H1 (cell line): Measurements from ENCODE around the gene SLC9C1. TPM values are rescaled to one million over a fixed set of nuclear protein-coding genes. Genes with fewer than 3 reads are reported as not detected.

Experiments
- CTCF ChIA-PET: fragments of 300-600 bp; sonication (Branson Sonifier 250); formaldehyde crosslinking; loops from one replicate; lab custom pipeline; 2021; ENCODE audit not compliant: partially characterized antibody; lab: Charles Lee
- POLR2A ChIA-PET: fragments of 300-600 bp; sonication (Branson Sonifier 250); formaldehyde crosslinking; loops from one replicate; lab custom pipeline; 2021; ENCODE audit warnings: inconsistent platforms; ENCODE audit not compliant: partially characterized antibody; lab: Charles Lee
- DNase-seq, 2 experiments: peaks; one replicate each; pipeline versions ENCODE4 v3.0.0 to v3.0.0-alpha.2; 2010 to 2022; ENCODE audit warnings: low spot score in 2 of 2, low read depth in 1 of 2, mixed read lengths in 1 of 2
- FAIRE-seq: peaks from 2 replicates; lab custom pipeline; 2011; peaks lifted over from hg19 to GRCh38; lab: Jason Lieb, UNC
- H2AFZ ChIP-seq: 2 replicates; pipeline ENCODE4 v1.8.1; 2012; ENCODE audit warnings: low read length, inconsistent platforms
- H2AK5ac ChIP-seq: 2 replicates; pipeline ENCODE4 v1.6.1; 2013; ENCODE audit warnings: low read depth, low read length
- H2BK120ac ChIP-seq: replicated peaks from 2 replicates; pipeline ENCODE3; 2013; ENCODE audit warnings: low read depth, low read length, inconsistent platforms
- H2BK12ac ChIP-seq: 2 replicates; pipeline ENCODE4 v1.6.1; 2013; ENCODE audit warnings: low read depth, low read length
- H2BK15ac ChIP-seq: 2 replicates; pipeline ENCODE4 v1.6.1; 2013; ENCODE audit warnings: low read length
- H2BK20ac ChIP-seq: 2 replicates; pipeline ENCODE4 v1.6.1; 2013; ENCODE audit warnings: low read length
- H2BK5ac ChIP-seq: 2 replicates; pipeline ENCODE4 v1.6.1; 2013; ENCODE audit warnings: low read depth, low read length
- H3K14ac ChIP-seq: 2 replicates; pipeline ENCODE4 v1.6.1; 2013; ENCODE audit warnings: inconsistent platforms; ENCODE audit not compliant: insufficient read length
- H3K18ac ChIP-seq: 2 replicates; pipeline ENCODE4 v1.6.1; 2013; ENCODE audit warnings: low read length; ENCODE audit errors: extremely low read depth
- H3K23ac ChIP-seq: 2 replicates; pipeline ENCODE4 v1.6.1; 2013; ENCODE audit warnings: inconsistent platforms; ENCODE audit not compliant: insufficient read length
- H3K23me2 ChIP-seq: 2 replicates; pipeline ENCODE4 v1.6.1; 2013; ENCODE audit warnings: low read depth, low read length
- H3K27ac ChIP-seq: 2 replicates; pipeline ENCODE4 v1.6.1; 2011; ENCODE audit warnings: low read depth, low read length, inconsistent platforms
- H3K27me3 ChIP-seq, 4 experiments: replicated peaks in 1 of 4; 1 replicate in 1 of 4; 2 replicates in 3 of 4; pipeline versions ENCODE4 v1.6.1 to v1.8.1; 2011 to 2013; ENCODE audit warnings: low read length in 3 of 4, mild to moderate bottlenecking in 3 of 4, inconsistent platforms in 2 of 4, mixed read lengths in 2 of 4, moderate library complexity in 1 of 4; ENCODE audit not compliant: control insufficient read depth in 3 of 4, insufficient read depth in 3 of 4; ENCODE audit errors: extremely low read depth in 1 of 4
- H3K36me3 ChIP-seq, 4 experiments: 2 replicates each; pipeline versions ENCODE4 v1.6.1 to v1.8.1; 2011 to 2013; ENCODE audit warnings: mild to moderate bottlenecking in 4 of 4, low read length in 3 of 4, moderate library complexity in 2 of 4, control low read depth in 1 of 4, inconsistent platforms in 1 of 4; ENCODE audit not compliant: insufficient read depth in 4 of 4, control insufficient read depth in 2 of 4
- H3K4ac ChIP-seq: replicated peaks from 2 replicates; pipeline ENCODE3; 2013; ENCODE audit warnings: low read length, low read depth, mixed read lengths, inconsistent platforms; ENCODE audit not compliant: insufficient read length
- H3K4me1 ChIP-seq, 4 experiments: replicated peaks in 1 of 4; 1 replicate in 1 of 4; 2 replicates in 3 of 4; pipeline versions ENCODE4 v1.6.1 to v1.8.1; 2011 to 2013; ENCODE audit warnings: low read length in 3 of 4, inconsistent platforms in 2 of 4, mixed read lengths in 1 of 4; ENCODE audit not compliant: insufficient read depth in 4 of 4, control insufficient read depth in 3 of 4
- H3K4me2 ChIP-seq, 2 experiments: 2 replicates each; pipeline versions ENCODE4 v1.6.1 to v1.8.1; 2011 to 2013; ENCODE audit warnings: low read depth in 2 of 2, low read length in 2 of 2, control low read depth in 1 of 2, inconsistent platforms in 1 of 2, mild to moderate bottlenecking in 1 of 2; ENCODE audit not compliant: insufficient read depth in 1 of 2
- H3K4me3 ChIP-seq, 4 experiments: fragments of 200-600, 300-600 bp in 1 of 4; sonication (generic), shearing (Covaris generic), sonication (Bioruptor Twin) in 1 of 4; 2 replicates each; pipeline versions ENCODE4 v1.5.1 to v1.8.1; 2011 to 2016; ENCODE audit warnings: low read length in 4 of 4, low read depth in 3 of 4, control low read depth in 2 of 4, inconsistent platforms in 2 of 4, mild to moderate bottlenecking in 2 of 4, mixed read lengths in 1 of 4, moderate library complexity in 1 of 4; ENCODE audit not compliant: insufficient read depth in 2 of 4; ENCODE audit errors: extremely low read depth in 1 of 4
- H3K56ac ChIP-seq: replicated peaks from 2 replicates; pipeline ENCODE3; 2013; ENCODE audit warnings: low read depth, mild to moderate bottlenecking, mixed read lengths, low read length, inconsistent platforms; ENCODE audit not compliant: insufficient read length
- H3K79me1 ChIP-seq: 2 replicates; pipeline ENCODE4 v1.6.1; 2013; ENCODE audit warnings: low read depth, low read length, control low read depth
- H3K79me2 ChIP-seq, 2 experiments: 2 replicates each; pipeline versions ENCODE4 v1.6.1 to v1.8.1; 2012 to 2013; ENCODE audit warnings: low read length in 2 of 2, mild to moderate bottlenecking in 2 of 2, inconsistent platforms in 1 of 2; ENCODE audit not compliant: insufficient read depth in 2 of 2, control insufficient read depth in 1 of 2
- H3K9ac ChIP-seq, 4 experiments: replicated peaks in 1 of 4; 1 replicate in 1 of 4; 2 replicates in 3 of 4; pipeline versions ENCODE4 v1.6.1 to v1.8.1; 2011 to 2013; ENCODE audit warnings: low read depth in 3 of 4, low read length in 3 of 4, control low read depth in 2 of 4, mild to moderate bottlenecking in 2 of 4, moderate library complexity in 2 of 4, inconsistent platforms in 1 of 4; ENCODE audit errors: extremely low read depth in 1 of 4
- H3K9me3 ChIP-seq, 2 experiments: 2 replicates each; pipeline versions ENCODE4 v1.6.1 to v1.8.1; 2012 to 2013; ENCODE audit warnings: mild to moderate bottlenecking in 2 of 2, moderate library complexity in 2 of 2, control low read depth in 1 of 2, inconsistent platforms in 1 of 2, low read depth in 1 of 2, low read length in 1 of 2, mixed read lengths in 1 of 2; ENCODE audit not compliant: insufficient read depth in 2 of 2
- H4K20me1 ChIP-seq, 2 experiments: replicated peaks in 1 of 2; 2 replicates each; pipeline versions ENCODE3 to v1.8.1; 2011 to 2013; ENCODE audit warnings: inconsistent platforms in 2 of 2, low read length in 2 of 2, mild to moderate bottlenecking in 1 of 2; ENCODE audit not compliant: insufficient read depth in 2 of 2, control insufficient read depth in 1 of 2
- H4K5ac ChIP-seq: 2 replicates; pipeline ENCODE4 v1.6.1; 2013; ENCODE audit warnings: low read length, low read depth, mixed read lengths, inconsistent platforms; ENCODE audit not compliant: insufficient read length
- H4K8ac ChIP-seq: 2 replicates; pipeline ENCODE4 v1.8.0; 2013; ENCODE audit warnings: mild to moderate bottlenecking, moderate library complexity, low read length, inconsistent platforms; ENCODE audit not compliant: insufficient read depth; ENCODE audit errors: extremely low read depth
- H4K91ac ChIP-seq: replicated peaks from 2 replicates; pipeline ENCODE3; 2013; ENCODE audit warnings: low read length, mixed read lengths, inconsistent platforms; ENCODE audit not compliant: insufficient read length
- CHD1 ChIP-seq: IDR thresholded peaks from 2 replicates; pipeline ENCODE4 v1.6.1; 2012; ENCODE audit warnings: low read depth, low read length, improper control_type of control experiment
- EGR1 ChIP-seq: IDR thresholded peaks from 2 replicates; pipeline ENCODE4 v1.6.1; 2011; ENCODE audit warnings: low read depth, low read length, borderline replicate concordance
- KDM5A ChIP-seq: fragments of 200-600 bp; IDR thresholded peaks from 2 replicates; pipeline ENCODE4 v1.7.1; 2012; ENCODE audit warnings: mild to moderate bottlenecking, low read length, inconsistent platforms, mixed read lengths
- MAFK ChIP-seq: IDR thresholded peaks from 2 replicates; pipeline ENCODE4 v1.6.1; 2012; ENCODE audit warnings: low read depth, mild to moderate bottlenecking, improper control_type of control experiment, low read length
- WGBS, 2 experiments: shearing (Covaris generic) in 1 of 2; methylation state at CpG; one replicate each; pipeline versions ENCODE4 v1.1.6 to v1.1.7; 2013 to 2015; ENCODE audit warnings: low lambda C conversion rate in 2 of 2, mixed read lengths in 2 of 2, inconsistent platforms in 1 of 2, low coverage in 1 of 2, missing lambda C conversion rate in 1 of 2; ENCODE audit not compliant: insufficient replicate concordance in 2 of 2, insufficient coverage in 1 of 2, insufficient read length in 1 of 2; ENCODE audit errors: extremely low coverage in 1 of 2, missing lambda C conversion rate in 1 of 2; 5-methylcytosine and 5-hydroxymethylcytosine counted together
- polyA plus RNA-seq, 7 experiments: library from polyadenylated mRNA; depleted of rRNA in 3 of 7; stranded (reverse) in 5 of 7; unstranded in 2 of 7; fragments of >200 nt in 5 of 7; fragments of 200-250 nt in 2 of 7; gene quantifications; 1 replicate in 5 of 7; 2 replicates in 1 of 7; 4 replicates in 1 of 7; pipeline versions ENCODE4 v1.2.1 to v1.2.3, GENCODE V29; 2011 to 2013; ENCODE audit warnings: missing spikeins in 2 of 7, mixed read lengths in 2 of 7
- total RNA-seq: library from RNA; stranded (reverse); fragmentation: NEBNext Ultra II Directional; extraction: Animal tissue kit (Norgen Biotek cat#: 25700); gene quantifications from 2 replicates; pipeline ENCODE4 v1.2.1, GENCODE V29; 2021
- TF ChIP-seq, protein P1 (sequence below): IDR thresholded peaks from 2 replicates; pipeline ENCODE4 v1.6.1; 2011; ENCODE audit warnings: low read length, improper control_type of control experiment

The SLC9C1 gene
- total and polyA plus RNA-seq, 2 of the 8 experiments (the other 6 are each of a cell fraction or from before 2014, with no cell fraction given): 0.15 to 0.24 TPM

GRCh38 chr3:112273536-112273935 is 20.5 kb downstream of the SLC9C1 start:
- Histone ChIP-seq H3K18ac (no peak overlapping the region), H4K8ac (no peak overlapping the region), H3K4me3 (no peak overlapping the region)
- no peak for FAIRE-seq
- TF ChIP-seq, protein P1, sequence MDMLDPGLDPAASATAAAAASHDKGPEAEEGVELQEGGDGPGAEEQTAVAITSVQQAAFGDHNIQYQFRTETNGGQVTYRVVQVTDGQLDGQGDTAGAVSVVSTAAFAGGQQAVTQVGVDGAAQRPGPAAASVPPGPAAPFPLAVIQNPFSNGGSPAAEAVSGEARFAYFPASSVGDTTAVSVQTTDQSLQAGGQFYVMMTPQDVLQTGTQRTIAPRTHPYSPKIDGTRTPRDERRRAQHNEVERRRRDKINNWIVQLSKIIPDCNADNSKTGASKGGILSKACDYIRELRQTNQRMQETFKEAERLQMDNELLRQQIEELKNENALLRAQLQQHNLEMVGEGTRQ: no peak
- TF ChIP-seq CHD1: no peak
- no peak for TF ChIP-seq KDM5A
- TF ChIP-seq MAFK: no peak
- no peak for TF ChIP-seq EGR1
- TF ChIP-seq, all 59 proteins: peak for 0
- H2AFZ ChIP-seq: no peak overlapping the region
- no peak for DNase-seq
- no peak overlapping the region for H3K4me2 ChIP-seq
- H3K23ac ChIP-seq: no peak overlapping the region
- H3K36me3 ChIP-seq: no peaks in the 10 kb centered on the region
- no peak overlapping the region for H3K27ac ChIP-seq
- H2BK120ac ChIP-seq: no peak overlapping the region
- WGBS, 2 experiments: 69% methylated on average over 2 of the region's 2 CpGs; no CpG with 5 or more reads in 1 of the 2 experiments
- no peak overlapping the region for H2BK20ac ChIP-seq
- H3K9ac ChIP-seq: no peak overlapping the region
- H2BK12ac ChIP-seq: no peak overlapping the region
- CTCF ChIA-PET: interaction anchor here (0.7 to 2.3 kb wide), 8 partner anchors 11 to 240 kb away, joined by 3 to 11 read pairs (median 4); partner anchors contain the start of gene SLC9C1
- no peaks in the 10 kb centered on the region for H3K79me2 ChIP-seq
- peaks cover 0 to 1% (median 0%) of the 10 kb centered on the region in 4 experiments; a peak in 1 of 7 replicates for H3K27me3 ChIP-seq
- no peak overlapping the region for H3K14ac ChIP-seq
- no peaks in the 10 kb centered on the region for H4K20me1 ChIP-seq
- H3K56ac ChIP-seq: no peak overlapping the region
- H2BK5ac ChIP-seq: no peak overlapping the region
- no peak overlapping the region for H3K4ac ChIP-seq
- H2BK15ac ChIP-seq: no peak overlapping the region
- no peaks in the 10 kb centered on the region for H3K4me1 ChIP-seq
- H2AK5ac ChIP-seq: no peak overlapping the region
- no peak overlapping the region for H4K91ac ChIP-seq
- POLR2A ChIA-PET: interaction anchor here (0.7 kb wide), 1 partner anchor 197 kb away, joined by 3 read pairs; no protein-coding TSS in a partner anchor
- no peaks in the 10 kb centered on the region for H3K9me3 ChIP-seq
- no peak overlapping the region for H4K5ac ChIP-seq
- H3K79me1 ChIP-seq: no peaks in the 10 kb centered on the region
- H3K23me2 ChIP-seq: no peaks in the 10 kb centered on the region
